ENCODE results near the gene PNKD. TPM values are rescaled to one million over a fixed set of nuclear protein-coding genes. Genes with fewer than 3 reads are reported as not detected.
"Not testable (repeated sequence)": the region's sequence is repeated elsewhere in the genome, so short reads cannot be mapped to it uniquely, and the experiment has no call there.

The PNKD gene
- total and polyA plus RNA-seq, 8 donors = 35.1 to 121 (median 111) TPM

- H3K4me1 ChIP-seq = peaks cover 32 to 88% (median 76%) of the 10 kb centered on the region in 4 donors
- no peaks in the 10 kb centered on the region for H3K9me3 ChIP-seq
- peaks cover 37 to 49% (median 48%) of the 10 kb centered on the region in 4 donors for H3K36me3 ChIP-seq
- WGBS, 5 donors = 2 to 7% (median 4%) methylated on average over 19 to 23 of the region's 23 CpGs
- no peaks in the 10 kb centered on the region for H3K27me3 ChIP-seq
- H3K27ac ChIP-seq = peak overlapping the region; percentile 74 to 99 (median 85)
- intact Hi-C loops (cut with DNase I; ENCODE audit: low total_unique reads) = no loop called here
- peak overlapping the region; percentile 70 to 88 (median 82) for H3K4me3 ChIP-seq
- peak in 1 of 2 donors; percentile 51 for DNase-seq
- no peak for TF ChIP-seq EP300 (IDR thresholded peaks at IDR 0.05)
- peak in 2 of 3 donors; percentile 14 to 27 for TF ChIP-seq POLR2AphosphoS5 (IDR thresholded peaks at IDR 0.05)
These were observed 585 bp downstream of the PNKD start for GRCh38 chr2:218270721-218271486.

GRCh38 chr2:218271487-218271797 is 1.1 kb downstream of the PNKD start:
- H3K36me3 ChIP-seq = peaks cover 37 to 49% (median 48%) of the 10 kb centered on the region in 4 donors
- 22 to 41% (median 30%) methylated on average over 4 of the region's 4 CpGs for WGBS, 5 donors
- peak overlapping the region; percentile 70 to 88 (median 82) for H3K4me3 ChIP-seq
- peak in 1 of 2 donors; percentile 73 for DNase-seq
- peaks cover 31 to 88% (median 72%) of the 10 kb centered on the region in 4 donors for H3K4me1 ChIP-seq
- no peaks in the 10 kb centered on the region for H3K27me3 ChIP-seq
- TF ChIP-seq POLR2A (IDR thresholded peaks at IDR 0.05) (no peak), EP300 (IDR thresholded peaks at IDR 0.05) (no peak), POLR2AphosphoS5 (IDR thresholded peaks at IDR 0.05) (no peak), CTCF (IDR thresholded peaks at IDR 0.05) (no peak)
- H3K9me3 ChIP-seq = no peaks in the 10 kb centered on the region
- intact Hi-C loops (cut with DNase I; ENCODE audit: low total_unique reads) = no loop called here
- peak overlapping the region; percentile 74 to 99 (median 85) for H3K27ac ChIP-seq

- no peaks in the 10 kb centered on the region for H3K27me3 ChIP-seq
- H3K4me3 ChIP-seq = peak overlapping the region in 2 of 4 donors; percentile 79 to 88
- no peak for TF ChIP-seq CTCF (IDR thresholded peaks at IDR 0.05)
- no peak for TF ChIP-seq EP300 (IDR thresholded peaks at IDR 0.05)
- TF ChIP-seq POLR2A (IDR thresholded peaks at IDR 0.05) = no peak
- TF ChIP-seq POLR2AphosphoS5 (IDR thresholded peaks at IDR 0.05) = no peak
- no peaks in the 10 kb centered on the region for H3K9me3 ChIP-seq
- H3K36me3 ChIP-seq = peaks cover 37 to 49% (median 48%) of the 10 kb centered on the region in 4 donors
- DNase-seq = no peak
- 25 to 35% (median 32%) methylated on average over 5 of the region's 5 CpGs for WGBS, 5 donors
- intact Hi-C loops (cut with DNase I; ENCODE audit: low total_unique reads) = no loop called here
- peaks cover 31 to 84% (median 70%) of the 10 kb centered on the region in 4 donors for H3K4me1 ChIP-seq
- peak overlapping the region; percentile 75 to 99 (median 85) for H3K27ac ChIP-seq
These were observed 1.7 kb downstream of the PNKD start for GRCh38 chr2:218271865-218272530.

GRCh38 chr2:218272531-218273212 is 2.4 kb downstream of the PNKD start:
- no peaks in the 10 kb centered on the region for H3K27me3 ChIP-seq
- intact Hi-C loops (cut with DNase I; ENCODE audit: low total_unique reads) = no loop called here
- no peaks in the 10 kb centered on the region for H3K9me3 ChIP-seq
- TF ChIP-seq EP300 (IDR thresholded peaks at IDR 0.05) (no peak), POLR2A (IDR thresholded peaks at IDR 0.05) (no peak), POLR2AphosphoS5 (IDR thresholded peaks at IDR 0.05) (peak; percentile 52 to 93 (median 78)), CTCF (IDR thresholded peaks at IDR 0.05) (peak in 5 of 7 experiments; percentile 72 to 96 (median 90))
- H3K36me3 ChIP-seq = peaks cover 42 to 49% (median 48%) of the 10 kb centered on the region in 4 donors
- DNase-seq = peak; percentile 90 to 96
- peak overlapping the region in 2 of 4 donors; percentile 17 to 79 for H3K4me3 ChIP-seq
- peak overlapping the region; percentile 75 to 99 (median 85) for H3K27ac ChIP-seq
- WGBS, 5 donors = 9 to 21% (median 16%) methylated on average over 17 to 18 of the region's 18 CpGs
- H3K4me1 ChIP-seq = peaks cover 31 to 84% (median 70%) of the 10 kb centered on the region in 4 donors

GRCh38 chr2:218273214-218273907 is 3.0 kb downstream of the PNKD start:
- peaks cover 49 to 50% (median 50%) of the 10 kb centered on the region in 4 donors for H3K36me3 ChIP-seq
- H3K27me3 ChIP-seq; intact Hi-C loops (cut with DNase I; ENCODE audit: low total_unique reads); H3K4me3 ChIP-seq; H3K9me3 ChIP-seq; DNase-seq: not testable (repeated sequence)
- WGBS, 5 donors = 65 to 78% (median 67%) methylated on average over 8 of the region's 8 CpGs
- H3K4me1 ChIP-seq = peaks cover 31 to 84% (median 69%) of the 10 kb centered on the region in 4 donors
- H3K27ac ChIP-seq = peak overlapping the region; percentile 75 to 99 (median 85)

Measured in stomach (tissue), 9 donors.